IMR-90 (cell line): Measurements from ENCODE around the gene TPX2. TPM values are rescaled to one million over a fixed set of nuclear protein-coding genes. Genes with fewer than 3 reads are reported as not detected.

Source experiments
- ATAC-seq: fragments of 200-7000 bp; cut with Tn5 transposase; 2 replicates; pipeline ENCODE4 v1.9.1; 2020; ENCODE audit warnings: low read depth, mild to moderate bottlenecking, moderate library complexity
- BruUV-seq: library from RNA; stranded (reverse); fragments of 400-500 nt; replicated peaks from 2 replicates; lab custom pipeline; 2021; lab: Mats Ljungman, UMichigan
- CTCF ChIA-PET: fragments of 300-600 bp; formaldehyde crosslinking; extraction: SDS; loops from one replicate; lab custom pipeline; 2021; ENCODE audit warnings: antibody characterized with exemption; lab: Yijun Ruan, JAX
- POLR2A ChIA-PET: fragments of 300-600 bp; sonication (Branson Sonifier 250); formaldehyde crosslinking; loops from one replicate; lab custom pipeline; 2022; ENCODE audit warnings: antibody characterized with exemption; ENCODE audit not compliant: unreplicated experiment; lab: Charles Lee
- DNase-seq: peaks from one replicate; pipeline ENCODE4 v3.0.0; 2013
- H2AFZ ChIP-seq: replicated peaks from 2 replicates; pipeline ENCODE3; 2013; ENCODE audit warnings: low read length, mild to moderate bottlenecking; ENCODE audit not compliant: poor library complexity
- H2AK5ac ChIP-seq: 2 replicates; pipeline ENCODE4 v1.6.1; 2013; ENCODE audit warnings: low read depth, low read length, inconsistent platforms
- H2AK9ac ChIP-seq: replicated peaks from 2 replicates; pipeline ENCODE3; 2013; ENCODE audit warnings: mild to moderate bottlenecking, low read depth, low read length, moderate library complexity; ENCODE audit not compliant: poor library complexity
- H2BK120ac ChIP-seq: 2 replicates; pipeline ENCODE4 v1.6.1; 2013; ENCODE audit warnings: low read depth, low read length, inconsistent platforms
- H2BK15ac ChIP-seq: 3 replicates; pipeline ENCODE4 v1.6.1; 2013; ENCODE audit warnings: low read depth, low read length, inconsistent platforms
- H2BK20ac ChIP-seq: 2 replicates; pipeline ENCODE4 v1.6.1; 2013; ENCODE audit warnings: low read depth, mild to moderate bottlenecking, inconsistent platforms, low read length, moderate library complexity
- H2BK5ac ChIP-seq: 2 replicates; pipeline ENCODE4 v1.6.1; 2013; ENCODE audit warnings: mild to moderate bottlenecking, low read depth, low read length, inconsistent platforms; ENCODE audit not compliant: poor library complexity, severe bottlenecking
- H3K14ac ChIP-seq: replicated peaks from 2 replicates; pipeline ENCODE4 v1.6.1; 2013; ENCODE audit warnings: low read depth, low read length, inconsistent platforms
- H3K18ac ChIP-seq: 2 replicates; pipeline ENCODE4 v1.6.1; 2013; ENCODE audit warnings: low read depth, low read length, control low read depth
- H3K23ac ChIP-seq: 2 replicates; pipeline ENCODE4 v1.6.1; 2013; ENCODE audit warnings: low read depth, low read length, inconsistent platforms
- H3K27ac ChIP-seq: 2 replicates; pipeline ENCODE4 v1.5.1; 2013; ENCODE audit warnings: mild to moderate bottlenecking, control low read depth, low read length; ENCODE audit not compliant: insufficient read depth
- H3K27me3 ChIP-seq: 2 replicates; pipeline ENCODE4 v1.6.1; 2013; ENCODE audit warnings: low read length; ENCODE audit not compliant: control insufficient read depth, insufficient read depth
- H3K36me3 ChIP-seq: 2 replicates; pipeline ENCODE4 v1.6.1; 2013; ENCODE audit warnings: low read length, mixed read lengths; ENCODE audit not compliant: control insufficient read depth, insufficient read depth
- H3K4ac ChIP-seq: 2 replicates; pipeline ENCODE4 v1.6.1; 2013; ENCODE audit warnings: low read depth, low read length, inconsistent platforms
- H3K4me1 ChIP-seq: 2 replicates; pipeline ENCODE4 v1.6.1; 2013; ENCODE audit warnings: low read length, mixed read lengths; ENCODE audit not compliant: control insufficient read depth, insufficient read depth
- H3K4me2 ChIP-seq: 2 replicates; pipeline ENCODE4 v1.6.1; 2013; ENCODE audit warnings: low read depth, mild to moderate bottlenecking, control low read depth, low read length, moderate library complexity
- H3K4me3 ChIP-seq: 2 replicates; pipeline ENCODE4 v1.5.1; 2013; ENCODE audit warnings: low read depth, mild to moderate bottlenecking, control low read depth, low read length, moderate library complexity; ENCODE audit not compliant: insufficient read depth
- H3K56ac ChIP-seq: 2 replicates; pipeline ENCODE4 v1.6.1; 2013; ENCODE audit warnings: low read length, inconsistent platforms; ENCODE audit not compliant: insufficient read depth; ENCODE audit errors: extremely low read depth
- H3K79me1 ChIP-seq, 2 experiments: 2 replicates each; pipeline ENCODE4 v1.6.1; 2013; ENCODE audit warnings: low read length in 2 of 2, inconsistent platforms in 1 of 2, low read depth in 1 of 2
- H3K9ac ChIP-seq: 2 replicates; pipeline ENCODE4 v1.6.1; 2013; ENCODE audit warnings: low read depth, low read length, control low read depth
- H3K9me1 ChIP-seq: 2 replicates; pipeline ENCODE4 v1.6.1; 2013; ENCODE audit warnings: low read length, inconsistent platforms; ENCODE audit not compliant: insufficient read depth
- H3K9me3 ChIP-seq: 2 replicates; pipeline ENCODE4 v1.6.1; 2013; ENCODE audit warnings: low read length; ENCODE audit not compliant: control insufficient read depth, insufficient read depth
- H4K20me1 ChIP-seq: 2 replicates; pipeline ENCODE4 v1.6.1; 2013; ENCODE audit warnings: low read length, inconsistent platforms; ENCODE audit not compliant: insufficient read depth
- H4K5ac ChIP-seq: 2 replicates; pipeline ENCODE4 v1.6.1; 2013; ENCODE audit warnings: mild to moderate bottlenecking, low read depth, low read length, control low read depth
- H4K8ac ChIP-seq, 2 experiments: 2 replicates each; pipeline ENCODE4 v1.6.1; 2013; ENCODE audit warnings: low read depth in 2 of 2, low read length in 2 of 2, control low read depth in 1 of 2, inconsistent platforms in 1 of 2
- H4K91ac ChIP-seq: 2 replicates; pipeline ENCODE4 v1.6.1; 2013; ENCODE audit warnings: low read depth, low read length, inconsistent platforms; ENCODE audit not compliant: insufficient read depth
- CHD1 ChIP-seq: IDR thresholded peaks from 2 replicates; pipeline ENCODE4 v1.6.1; 2012; ENCODE audit warnings: low read depth, low read length, improper control_type of control experiment
- MAFK ChIP-seq: IDR thresholded peaks from 2 replicates; pipeline ENCODE4 v1.6.1; 2012; ENCODE audit warnings: low read depth, low read length, improper control_type of control experiment
- MXI1 ChIP-seq: IDR thresholded peaks from 2 replicates; pipeline ENCODE4 v1.6.1; 2012; ENCODE audit warnings: low read depth, mild to moderate bottlenecking, low read length, moderate library complexity, borderline replicate concordance
- POLR2A ChIP-seq: IDR thresholded peaks from 2 replicates; pipeline ENCODE4 v1.6.1; 2012; ENCODE audit warnings: mild to moderate bottlenecking, low read depth, low read length
- WGBS, 2 experiments: methylation state at CpG; one replicate each; pipeline versions ENCODE4 v1.1.5 to v1.1.7; 2013; ENCODE audit warnings: missing lambda C conversion rate in 2 of 2; ENCODE audit not compliant: insufficient read length in 1 of 2; ENCODE audit errors: extremely low coverage in 2 of 2; 5-methylcytosine and 5-hydroxymethylcytosine counted together
- dilution Hi-C: fragments of 300-500 bp; cut with HindIII; formaldehyde crosslinking; loops from one replicate; pipeline ENCODE4 v1.14.3; 2018; ENCODE audit warnings: low sequenced_read_pairs; ENCODE audit not compliant: unreplicated experiment
- in situ Hi-C: fragments of 300-500 bp; cut with MboI; formaldehyde crosslinking; loops from 3 replicates; pipeline ENCODE4 v1.14.3; 2019; ENCODE audit warnings: low sequenced_read_pairs, inconsistent platforms, mixed read lengths
- intact Hi-C: fragments of 100-400 bp; cut with micrococcal nuclease; formaldehyde crosslinking; loops from 2 replicates; pipeline ENCODE4 v1.10.0; 2022
- polyA plus RNA-seq, 3 experiments: library from polyadenylated mRNA; depleted of rRNA; stranded (reverse); fragments of >200 nt; gene quantifications; 2 replicates each; pipeline ENCODE4 v1.2.3, GENCODE V29; 2012; ENCODE audit warnings: low replicate concordance in 1 of 3
- total RNA-seq: library from RNA; depleted of rRNA; stranded (reverse); fragments of >200 nt; gene quantifications from 2 replicates; pipeline ENCODE4 v1.2.3, GENCODE V29; 2012

Gene TPX2
- total and polyA plus RNA-seq, 2 of the 4 experiments (the other 2 are of a cell fraction) = 28.5 to 72.2 TPM

DNA sequence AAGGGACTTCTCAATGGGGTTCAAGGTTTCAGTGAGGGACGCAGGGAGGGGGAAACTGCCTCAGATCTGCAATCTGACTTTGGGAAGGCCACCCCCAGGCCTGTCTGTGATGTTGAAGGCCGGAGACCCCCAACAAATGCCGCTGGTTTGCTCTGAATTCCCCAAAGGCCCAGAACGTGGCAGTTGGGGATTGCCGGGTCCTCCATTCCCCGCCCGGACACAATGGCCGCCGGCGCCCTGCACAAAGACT, 16.1 kb upstream of the TPX2 start:
- no peaks in the 10 kb centered on the region for H3K27me3 ChIP-seq
- dilution Hi-C loops = no loop called here
- peak overlapping the region; percentile 100 for H4K91ac ChIP-seq
- H4K8ac ChIP-seq = peak overlapping the region; percentile 82 to 96
- H4K20me1 ChIP-seq = no peaks in the 10 kb centered on the region; the same call in 1 of the 2 replicates
- peak overlapping the region; percentile 83 for H3K9ac ChIP-seq
- H2BK20ac ChIP-seq = peak overlapping the region; percentile 50
- H2AK5ac ChIP-seq = peak overlapping the region; percentile 99
- peak overlapping the region; percentile 75 for H3K4me3 ChIP-seq
- H3K36me3 ChIP-seq = peaks cover 19% of the 10 kb centered on the region
- ChIA-PET POLR2A (interaction anchor here (0.6 to 1.2 kb wide), 6 partner anchors 9 to 64 kb away, joined by 3 to 22 read pairs (median 4); no protein-coding TSS in a partner anchor), CTCF (interaction anchor here (0.7 to 5.1 kb wide), 10 partner anchors 9 to 111 kb away, joined by 3 to 59 read pairs (median 6); no protein-coding TSS in a partner anchor)
- peak overlapping the region; percentile 95 for H2AFZ ChIP-seq
- peak overlapping the region; percentile 100 for H3K4ac ChIP-seq
- TF ChIP-seq MAFK = no peak
- TF ChIP-seq CHD1 = 0 out of 2 replicates have a peak, but pooled peaks have one; percentile 21
- peak; percentile 66; the same call in 1 of the 2 replicates for TF ChIP-seq POLR2A
- 0 out of 2 replicates have a peak, but pooled peaks have one; percentile 0 for TF ChIP-seq MXI1
- peak overlapping the region; percentile 79 for H3K27ac ChIP-seq
- peak overlapping the region; percentile 72 for H4K5ac ChIP-seq
- H3K14ac ChIP-seq = peak overlapping the region; percentile 98
- H3K9me3 ChIP-seq = no peaks in the 10 kb centered on the region
- in situ Hi-C loops = loop anchor here (5.0 kb wide), 2 partner anchors 61 to 161 kb away; no protein-coding TSS in a partner anchor
- BruUV-seq = no TSS peak
- intact Hi-C loops = loop anchor here (1.0 to 2.0 kb wide), 4 partner anchors 52 to 162 kb away; no protein-coding TSS in a partner anchor
- peaks cover 16 to 48% of the 10 kb centered on the region in 2 experiments for H3K79me1 ChIP-seq
- H2BK5ac ChIP-seq = peak overlapping the region; percentile 82
- H3K18ac ChIP-seq = peak overlapping the region; percentile 59
- DNase-seq (no peak), ATAC-seq (no peak)
- WGBS, 2 experiments = 0% methylated on average over 8 of the region's 10 CpGs; no CpG with 5 or more reads in 1 of the 2 experiments
- peak overlapping the region; percentile 96 for H3K23ac ChIP-seq
- peaks cover 18% of the 10 kb centered on the region for H3K4me1 ChIP-seq
- H2AK9ac ChIP-seq = peak overlapping the region; percentile 100
- peaks cover 15% of the 10 kb centered on the region for H3K9me1 ChIP-seq
- peak overlapping the region; percentile 69 for H3K4me2 ChIP-seq
- peak overlapping the region; percentile 99 for H3K56ac ChIP-seq
- peak overlapping the region; percentile 97; the same call in 1 of the 3 replicates for H2BK15ac ChIP-seq
- H2BK120ac ChIP-seq = peak overlapping the region; percentile 90
